ENCODE measurements around the gene MRPS23. TPM values are rescaled to one million over a fixed set of nuclear protein-coding genes. Genes with fewer than 3 reads are reported as not detected.

MRPS23 gene
- total and polyA plus RNA-seq, 2 of the 13 experiments (the other 11 are each of a cell fraction or from before 2014, with no cell fraction given): 63.2 to 181 TPM

DNA sequence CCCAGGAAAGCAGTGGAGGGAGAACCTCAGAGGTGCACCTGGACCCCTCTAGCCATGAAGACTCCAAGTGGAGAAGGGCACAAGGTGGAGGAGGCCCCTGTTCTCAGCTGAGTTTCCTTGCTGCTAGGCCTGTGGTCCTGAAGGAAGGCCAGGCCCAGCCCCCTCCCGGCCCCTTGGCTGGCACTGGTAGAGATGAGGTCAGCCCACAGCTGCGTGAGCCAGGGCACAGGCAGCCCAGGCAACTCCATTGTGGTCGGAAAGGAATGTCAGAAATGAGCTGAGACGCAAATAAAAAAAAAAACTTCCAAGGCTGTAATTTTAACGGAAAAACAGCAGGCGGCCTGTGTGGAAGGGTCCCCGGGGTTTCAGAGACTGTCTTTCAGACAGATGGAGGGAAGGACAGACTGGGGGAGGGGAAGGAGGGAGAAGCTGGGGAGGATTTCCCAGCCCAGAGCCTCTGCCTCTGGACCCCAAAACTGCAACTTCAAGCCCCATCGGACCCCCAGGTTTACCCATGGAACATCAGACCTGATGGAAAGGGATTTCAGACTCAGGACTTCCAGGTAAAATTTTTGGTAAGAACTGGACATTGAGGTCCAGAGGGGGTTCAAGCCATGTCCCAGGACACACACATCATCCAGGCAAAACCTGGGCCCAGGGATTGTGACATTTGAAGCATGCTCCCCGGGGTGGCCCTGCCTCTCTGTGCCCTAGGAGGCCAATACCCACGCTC, 25.6 kb upstream of the MRPS23 start (continued):
- TF ChIP-seq KMT2A (CRISPR knock-in tag; IDR thresholded peaks at IDR 0.05): no peak
- peak; percentile 79 for TF ChIP-seq FOSL2 (CRISPR knock-in tag; IDR thresholded peaks at IDR 0.05)
- TF ChIP-seq ZGPAT (CRISPR knock-in tag; IDR thresholded peaks at IDR 0.05): peak; percentile 73
- no peak for TF ChIP-seq ZNF431 (CRISPR knock-in tag; IDR thresholded peaks at IDR 0.05; ENCODE audit: borderline replicate concordance, low read depth)
- TF ChIP-seq, protein P1, sequence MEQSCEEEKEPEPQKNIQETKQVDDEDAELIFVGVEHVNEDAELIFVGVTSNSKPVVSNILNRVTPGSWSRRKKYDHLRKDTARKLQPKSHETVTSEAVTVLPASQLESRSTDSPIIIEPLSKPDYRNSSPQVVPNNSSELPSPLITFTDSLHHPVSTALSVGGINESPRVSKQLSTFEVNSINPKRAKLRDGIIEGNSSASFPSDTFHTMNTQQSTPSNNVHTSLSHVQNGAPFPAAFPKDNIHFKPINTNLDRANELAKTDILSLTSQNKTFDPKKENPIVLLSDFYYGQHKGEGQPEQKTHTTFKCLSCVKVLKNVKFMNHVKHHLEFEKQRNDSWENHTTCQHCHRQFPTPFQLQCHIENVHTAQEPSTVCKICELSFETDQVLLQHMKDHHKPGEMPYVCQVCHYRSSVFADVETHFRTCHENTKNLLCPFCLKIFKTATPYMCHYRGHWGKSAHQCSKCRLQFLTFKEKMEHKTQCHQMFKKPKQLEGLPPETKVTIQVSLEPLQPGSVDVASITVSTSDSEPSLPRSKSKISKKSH (CRISPR knock-in tag; IDR thresholded peaks at IDR 0.05; ENCODE audit: borderline replicate concordance): no peak
- TF ChIP-seq KLF11 (CRISPR knock-in tag; IDR thresholded peaks at IDR 0.05): no peak
- no peak for TF ChIP-seq AKAP8 (CRISPR knock-in tag; IDR thresholded peaks at IDR 0.05)
- TF ChIP-seq EHMT2 (IDR thresholded peaks at IDR 0.05; ENCODE audit: borderline replicate concordance, low read depth, low read length): no peak
- no peak for TF ChIP-seq ZFP36 (IDR thresholded peaks at IDR 0.05; ENCODE audit: borderline replicate concordance, low read depth, low read length, partially characterized antibody)
- TF ChIP-seq MED13 (CRISPR knock-in tag; IDR thresholded peaks at IDR 0.05): no peak
- TF ChIP-seq ISX (CRISPR knock-in tag; conservative IDR thresholded peaks at IDR 0.05): no peak
- no peak for TF ChIP-seq ZNF558 (CRISPR knock-in tag; IDR thresholded peaks at IDR 0.05; ENCODE audit: borderline replicate concordance)
- TF ChIP-seq BRCA1 (CRISPR knock-in tag; IDR thresholded peaks at IDR 0.05): no peak
- TF ChIP-seq ZNF274 (CRISPR knock-in tag; IDR thresholded peaks at IDR 0.05): 0 out of 2 replicates have a peak, but pooled peaks have one; percentile 34
- TF ChIP-seq ELF3 (CRISPR knock-in tag; IDR thresholded peaks at IDR 0.05): 0 out of 2 replicates have a peak, but pooled peaks have one; percentile 23
- TF ChIP-seq ZIK1 (CRISPR knock-in tag; IDR thresholded peaks at IDR 0.05; ENCODE audit: borderline replicate concordance, low read depth): no peak
- TF ChIP-seq ONECUT2 (CRISPR knock-in tag; IDR thresholded peaks at IDR 0.05): no peak
- no peak for TF ChIP-seq CREB3 (CRISPR knock-in tag; IDR thresholded peaks at IDR 0.05)
- no peak; the same call in 1 of the 2 replicates for TF ChIP-seq MIER3 (CRISPR knock-in tag; IDR thresholded peaks at IDR 0.05; ENCODE audit: borderline replicate concordance)
- TF ChIP-seq THAP7 (CRISPR knock-in tag; IDR thresholded peaks at IDR 0.05): no peak
- TF ChIP-seq PCBP1 (IDR thresholded peaks at IDR 0.05; ENCODE audit: borderline replicate concordance, low read depth, low read length): no peak
- no peak for TF ChIP-seq RBFOX2 (IDR thresholded peaks at IDR 0.05; ENCODE audit: low read depth, low read length)
- TF ChIP-seq, protein P2, sequence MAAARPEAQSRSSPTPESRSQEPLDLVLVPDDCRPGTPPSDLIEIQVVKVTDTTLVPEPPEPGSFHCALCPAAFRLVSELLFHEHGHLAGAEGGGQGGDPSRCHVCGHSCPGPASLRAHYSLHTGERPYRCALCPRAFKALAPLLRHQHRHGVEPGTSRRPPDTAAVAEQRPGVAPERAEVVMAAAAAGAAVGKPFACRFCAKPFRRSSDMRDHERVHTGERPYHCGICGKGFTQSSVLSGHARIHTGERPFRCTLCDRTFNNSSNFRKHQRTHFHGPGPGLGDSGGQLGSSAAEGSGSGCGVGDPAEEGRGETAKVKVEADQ (CRISPR knock-in tag; IDR thresholded peaks at IDR 0.05; ENCODE audit: borderline replicate concordance): no peak
- no peak for TF ChIP-seq TOPORS (CRISPR knock-in tag; IDR thresholded peaks at IDR 0.05)
- no peak for TF ChIP-seq RARG (CRISPR knock-in tag; IDR thresholded peaks at IDR 0.05; ENCODE audit: low read depth)

Measured in HepG2 (cell line).